D721Med (cell line): ENCODE measurements around the gene ADAP2.

Source experiments
- DNase-seq: peaks from one replicate; pipeline ENCODE4 v3.0.0; 2011; ENCODE audit warnings: low spot score; ENCODE audit not compliant: insufficient read length
- FAIRE-seq: peaks from 2 replicates; lab custom pipeline; 2011; peaks lifted over from hg19 to GRCh38; lab: Jason Lieb, UNC
- CTCF ChIP-seq: IDR thresholded peaks from 2 replicates; pipeline ENCODE4 v1.5.1; 2012; ENCODE audit warnings: mild to moderate bottlenecking, control low read depth; ENCODE audit not compliant: insufficient read depth; ENCODE audit errors: missing control alignments

ADAP2 gene

DNA sequence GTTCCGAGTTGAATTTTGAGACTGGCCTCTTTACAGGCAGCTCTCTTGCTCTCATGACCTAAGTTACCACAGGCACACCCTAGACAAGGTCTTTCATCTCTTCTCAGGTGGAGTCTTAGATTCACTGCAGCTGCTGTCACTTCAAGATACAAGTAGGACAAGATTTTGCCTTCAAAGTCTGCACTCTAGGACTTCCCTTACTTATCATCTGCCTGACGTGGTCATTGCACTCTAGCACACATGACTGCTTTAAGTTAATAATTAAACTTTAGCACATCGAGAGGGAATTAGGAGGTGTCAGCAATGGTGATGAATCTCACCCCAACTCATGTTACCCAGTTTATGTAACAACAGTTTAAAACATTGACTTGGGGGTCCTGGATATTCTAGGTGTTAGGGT, 74.7 kb downstream of the ADAP2 start:
- TF ChIP-seq CTCF, result no peak
- DNase-seq (no peak), FAIRE-seq (no peak)

DNA sequence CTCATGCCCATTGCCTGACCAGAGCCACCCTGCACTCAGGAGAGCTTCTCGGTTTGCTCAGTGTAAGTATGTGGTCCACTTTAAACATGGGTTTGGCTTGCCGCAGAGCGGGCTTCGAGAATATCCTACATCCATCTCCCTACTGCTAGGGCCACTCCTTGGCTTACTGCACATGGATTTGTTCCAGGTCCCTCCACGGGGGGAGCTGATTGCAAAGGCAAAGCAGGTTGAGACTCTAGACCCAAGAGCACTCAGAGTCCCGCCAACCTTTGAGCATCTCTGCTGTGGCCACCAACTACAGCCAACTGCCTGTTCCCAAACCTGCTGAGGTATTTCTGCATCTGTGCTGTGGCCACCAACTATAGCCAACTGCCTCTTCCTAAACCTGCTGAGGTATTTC, 75.5 kb downstream of the ADAP2 start:
- TF ChIP-seq CTCF, result no peak
- DNase-seq (no peak), FAIRE-seq (no peak)

DNA sequence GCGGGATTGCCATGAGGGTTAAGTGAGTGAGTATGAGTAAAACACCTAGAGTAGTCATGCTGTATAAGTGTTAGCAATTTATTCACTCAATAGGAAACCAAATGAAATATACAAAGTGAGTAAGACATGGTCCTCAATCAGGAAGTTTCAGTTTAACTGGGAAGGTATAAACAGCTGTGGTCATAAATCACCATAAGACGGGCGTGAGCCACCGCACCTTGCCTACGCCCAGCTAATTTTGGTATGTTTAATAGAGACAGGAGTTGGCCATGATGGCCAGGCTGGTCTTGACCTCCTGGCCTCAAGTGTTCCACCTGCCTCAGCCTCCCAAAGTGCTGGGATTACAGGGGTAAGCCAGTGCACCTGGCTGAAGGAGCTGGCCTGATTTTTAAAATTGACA, 76.1 kb downstream of the ADAP2 start:
- TF ChIP-seq CTCF, result no peak
- no peak for FAIRE-seq
- no peak for DNase-seq

- no peak for DNase-seq
- FAIRE-seq, result no peak
- no peak for TF ChIP-seq CTCF
Measured at GRCh38 chr17:31002047-31002446, 80.3 kb downstream of the ADAP2 start.

DNA sequence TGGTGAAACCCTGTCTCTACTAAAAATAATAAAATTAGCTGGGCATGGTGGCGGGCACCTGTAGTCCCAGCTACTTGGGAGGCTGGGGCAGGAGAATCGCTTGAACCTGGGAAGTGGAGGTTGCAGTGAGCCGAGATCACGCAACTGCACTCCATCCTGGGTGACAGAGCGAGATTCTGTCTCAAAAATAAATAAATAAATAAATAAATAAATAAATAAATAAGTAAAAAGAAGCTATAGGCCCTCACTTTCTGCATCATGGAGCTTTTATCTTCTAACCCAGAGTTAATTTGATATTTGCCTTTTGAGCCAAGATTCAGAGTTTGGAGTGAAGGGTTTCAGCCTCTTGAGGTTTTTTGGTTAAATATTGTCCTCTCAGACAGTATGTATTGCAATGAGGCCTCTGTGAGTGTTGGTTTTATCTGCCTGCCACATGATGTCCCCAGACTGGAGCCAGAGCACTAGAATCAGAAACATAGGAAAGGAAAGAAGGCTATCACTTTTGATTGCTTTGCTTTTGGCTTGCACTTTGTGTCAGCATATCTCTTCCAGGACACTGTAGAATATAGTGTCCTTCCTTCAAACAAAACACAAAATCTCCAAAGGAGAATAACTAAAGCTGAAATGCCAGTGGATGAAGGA, 81.6 kb downstream of the ADAP2 start:
- DNase-seq (no peak), FAIRE-seq (no peak)
- no peak for TF ChIP-seq CTCF

DNA sequence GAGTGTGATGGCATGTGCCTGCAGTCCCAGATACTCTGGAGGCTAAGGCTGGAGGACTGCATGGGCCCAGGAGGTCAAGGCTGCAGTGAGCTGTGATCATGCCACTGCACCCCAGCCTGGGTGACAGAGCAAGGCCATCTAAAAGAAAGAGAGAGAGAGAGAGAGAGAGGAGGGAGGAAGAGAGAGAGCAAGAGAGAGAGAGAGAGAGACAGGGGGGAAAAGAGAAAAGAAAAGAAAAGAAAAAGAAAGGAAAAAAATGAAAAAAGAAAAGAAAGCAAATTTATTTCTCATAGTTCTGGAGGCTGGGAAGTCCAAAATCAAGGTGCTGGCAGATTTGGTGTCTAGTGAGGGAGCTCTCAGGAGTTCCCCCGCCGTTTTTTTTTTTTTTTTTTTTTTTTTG, 82.4 kb downstream of the ADAP2 start:
- no peak for FAIRE-seq
- no peak for TF ChIP-seq CTCF
- no peak for DNase-seq

DNA sequence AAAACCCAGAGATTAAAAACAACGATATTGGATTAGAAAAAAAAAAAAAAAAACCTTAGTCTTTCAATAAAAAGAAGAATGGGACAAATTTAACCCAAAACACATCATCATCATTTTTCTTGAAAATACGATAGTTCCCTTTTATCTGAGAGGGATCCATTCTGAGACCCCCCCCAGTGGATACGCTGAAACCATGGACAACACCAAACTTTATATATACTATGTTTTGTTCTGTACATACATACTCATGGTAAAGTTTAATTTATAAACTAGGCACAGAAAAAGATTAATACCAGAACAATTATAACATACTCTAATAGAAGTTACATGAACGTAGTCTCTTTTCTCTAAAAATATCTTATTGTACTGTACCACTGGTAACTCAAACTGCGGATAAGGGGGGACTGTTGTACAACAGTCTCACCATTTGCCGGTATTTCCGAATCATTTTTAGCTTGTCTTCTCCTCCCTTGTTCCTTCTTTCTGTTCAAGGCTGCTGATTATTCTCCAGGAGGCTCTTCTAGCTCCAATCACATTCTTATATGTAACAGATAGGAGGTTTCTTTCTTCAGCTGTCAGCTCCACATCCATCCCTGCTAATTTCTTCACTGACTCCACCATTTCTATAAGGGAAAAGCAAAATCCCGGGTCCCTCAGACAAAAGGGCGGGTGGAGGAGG, 86.1 kb downstream of the ADAP2 start:
- FAIRE-seq, result no peak

More for the DNA sequence above, 86.1 kb downstream of the ADAP2 start:
- DNase-seq, result no peak
- TF ChIP-seq CTCF, result no peak
